Ishikawa (cell line): ENCODE results near the gene ZNF804A.

ENCODE experiments used
- CEBPB ChIP-seq: IDR thresholded peaks from 2 replicates; pipeline ENCODE4 v1.6.1; 2012
- CREB1 ChIP-seq: IDR thresholded peaks from 2 replicates; pipeline ENCODE4 v1.6.1; 2012; ENCODE audit warnings: low read depth
- EGR1 ChIP-seq: IDR thresholded peaks from 2 replicates; pipeline ENCODE4 v1.6.1; 2012
- EP300 ChIP-seq: IDR thresholded peaks from 2 replicates; pipeline ENCODE4 v1.6.1; 2012; ENCODE audit warnings: borderline replicate concordance
- FOXM1 ChIP-seq: IDR thresholded peaks from 2 replicates; pipeline ENCODE4 v1.6.1; 2012; ENCODE audit warnings: low read depth, borderline replicate concordance
- NFIC ChIP-seq: IDR thresholded peaks from 2 replicates; pipeline ENCODE4 v1.6.1; 2012
- RAD21 ChIP-seq: IDR thresholded peaks from 2 replicates; pipeline ENCODE4 v1.6.1; 2012; ENCODE audit warnings: low read depth
- TAF1 ChIP-seq: IDR thresholded peaks from 2 replicates; pipeline ENCODE4 v1.6.1; 2012; ENCODE audit warnings: low read depth, mild to moderate bottlenecking
- TCF12 ChIP-seq: IDR thresholded peaks from 2 replicates; pipeline ENCODE4 v1.6.1; 2012; ENCODE audit warnings: low read depth
- TEAD4 ChIP-seq: IDR thresholded peaks from 2 replicates; pipeline ENCODE4 v1.6.1; 2012
- YY1 ChIP-seq: IDR thresholded peaks from 2 replicates; pipeline ENCODE4 v1.6.1; 2012; ENCODE audit warnings: low read depth
- ZBTB7A ChIP-seq: IDR thresholded peaks from 2 replicates; pipeline ENCODE4 v1.6.1; 2012; ENCODE audit warnings: low read depth
- TF ChIP-seq, protein P1 (sequence below): IDR thresholded peaks from 2 replicates; pipeline ENCODE4 v1.6.1; 2012; ENCODE audit warnings: low read depth, mild to moderate bottlenecking
- TF ChIP-seq, protein P2 (sequence below): IDR thresholded peaks from 2 replicates; pipeline ENCODE4 v1.6.1; 2012

DNA sequence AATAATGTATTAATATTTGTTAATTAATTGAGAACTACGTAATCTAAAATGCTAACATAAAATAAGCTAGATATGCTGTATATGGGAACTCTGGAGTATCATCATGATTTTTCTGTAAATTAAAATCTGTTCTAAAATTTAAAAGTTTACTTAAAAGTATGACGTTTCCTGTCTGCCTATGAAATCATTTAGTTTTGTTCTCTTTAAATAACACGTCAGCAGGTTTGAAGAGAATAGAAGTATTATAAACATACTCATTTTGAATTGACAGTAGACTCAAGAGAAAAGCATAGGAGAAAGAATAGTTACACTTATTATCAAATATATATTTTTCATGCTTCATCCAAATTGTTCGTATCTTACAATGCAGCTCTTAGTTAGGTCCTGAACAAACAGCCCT is 19.1 kb upstream of the ZNF804A start:
- TF ChIP-seq FOXM1: no peak
- TF ChIP-seq, protein P1, sequence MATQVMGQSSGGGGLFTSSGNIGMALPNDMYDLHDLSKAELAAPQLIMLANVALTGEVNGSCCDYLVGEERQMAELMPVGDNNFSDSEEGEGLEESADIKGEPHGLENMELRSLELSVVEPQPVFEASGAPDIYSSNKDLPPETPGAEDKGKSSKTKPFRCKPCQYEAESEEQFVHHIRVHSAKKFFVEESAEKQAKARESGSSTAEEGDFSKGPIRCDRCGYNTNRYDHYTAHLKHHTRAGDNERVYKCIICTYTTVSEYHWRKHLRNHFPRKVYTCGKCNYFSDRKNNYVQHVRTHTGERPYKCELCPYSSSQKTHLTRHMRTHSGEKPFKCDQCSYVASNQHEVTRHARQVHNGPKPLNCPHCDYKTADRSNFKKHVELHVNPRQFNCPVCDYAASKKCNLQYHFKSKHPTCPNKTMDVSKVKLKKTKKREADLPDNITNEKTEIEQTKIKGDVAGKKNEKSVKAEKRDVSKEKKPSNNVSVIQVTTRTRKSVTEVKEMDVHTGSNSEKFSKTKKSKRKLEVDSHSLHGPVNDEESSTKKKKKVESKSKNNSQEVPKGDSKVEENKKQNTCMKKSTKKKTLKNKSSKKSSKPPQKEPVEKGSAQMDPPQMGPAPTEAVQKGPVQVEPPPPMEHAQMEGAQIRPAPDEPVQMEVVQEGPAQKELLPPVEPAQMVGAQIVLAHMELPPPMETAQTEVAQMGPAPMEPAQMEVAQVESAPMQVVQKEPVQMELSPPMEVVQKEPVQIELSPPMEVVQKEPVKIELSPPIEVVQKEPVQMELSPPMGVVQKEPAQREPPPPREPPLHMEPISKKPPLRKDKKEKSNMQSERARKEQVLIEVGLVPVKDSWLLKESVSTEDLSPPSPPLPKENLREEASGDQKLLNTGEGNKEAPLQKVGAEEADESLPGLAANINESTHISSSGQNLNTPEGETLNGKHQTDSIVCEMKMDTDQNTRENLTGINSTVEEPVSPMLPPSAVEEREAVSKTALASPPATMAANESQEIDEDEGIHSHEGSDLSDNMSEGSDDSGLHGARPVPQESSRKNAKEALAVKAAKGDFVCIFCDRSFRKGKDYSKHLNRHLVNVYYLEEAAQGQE: no peak
- no peak for TF ChIP-seq YY1
- TF ChIP-seq, protein P2, sequence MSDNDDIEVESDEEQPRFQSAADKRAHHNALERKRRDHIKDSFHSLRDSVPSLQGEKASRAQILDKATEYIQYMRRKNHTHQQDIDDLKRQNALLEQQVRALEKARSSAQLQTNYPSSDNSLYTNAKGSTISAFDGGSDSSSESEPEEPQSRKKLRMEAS: no peak
- TF ChIP-seq ZBTB7A: no peak
- no peak for TF ChIP-seq TCF12
- TF ChIP-seq TAF1: no peak
- TF ChIP-seq CREB1: no peak
- TF ChIP-seq EP300: no peak
- TF ChIP-seq NFIC: no peak
- no peak for TF ChIP-seq CEBPB
- no peak for TF ChIP-seq RAD21
- no peak for TF ChIP-seq TEAD4
- TF ChIP-seq EGR1: no peak
